ENCODE data around the gene TUBGCP3.
"Not testable (repeated sequence)": the region's sequence is repeated elsewhere in the genome, so short reads cannot be mapped to it uniquely, and the experiment has no call there.

Gene TUBGCP3

GRCh38 chr13:112496166-112496565 is 91.8 kb downstream of the TUBGCP3 start:
- H3K9me3 ChIP-seq (ENCODE audit: low read length) = no peaks in the 10 kb centered on the region
- no peaks in the 10 kb centered on the region for H3K27me3 ChIP-seq (ENCODE audit: insufficient read depth, low read length)
- H3K4me1 ChIP-seq (ENCODE audit: insufficient read depth, low read length, severe bottlenecking) = no peaks in the 10 kb centered on the region
- H3K9me2 ChIP-seq (ENCODE audit: low read depth, low read length) = no peaks in the 10 kb centered on the region
- peaks cover 68% of the 10 kb centered on the region for H3K36me3 ChIP-seq (ENCODE audit: insufficient read depth, low read length)
- no peak overlapping the region for H3K4me3 ChIP-seq (ENCODE audit: low read depth, low read length, poor library complexity, severe bottlenecking)
- H2AFZ ChIP-seq (ENCODE audit: low read length) = no peak overlapping the region
- H4K20me1 ChIP-seq (ENCODE audit: insufficient read depth, low read length) = no peaks in the 10 kb centered on the region
- TF ChIP-seq CTCF (IDR thresholded peaks at IDR 0.05; ENCODE audit: low read length) = no peak
- TF ChIP-seq EZH2 (IDR thresholded peaks at IDR 0.05; ENCODE audit: borderline replicate concordance, low read length) = no peak
- H3K27ac ChIP-seq (ENCODE audit: low read depth, low read length, poor library complexity, severe bottlenecking) = no peak overlapping the region
- no peak overlapping the region for H3K9ac ChIP-seq (ENCODE audit: low read length)
- H3F3A ChIP-seq (ENCODE audit: insufficient read depth, low read length) = no peaks in the 10 kb centered on the region
- H3K79me2 ChIP-seq (ENCODE audit: insufficient read depth, low read length) = no peaks in the 10 kb centered on the region
- H3K4me2 ChIP-seq (ENCODE audit: low read length) = no peak overlapping the region

GRCh38 chr13:112495465-112495864 is 92.5 kb downstream of the TUBGCP3 start:
- TF ChIP-seq CTCF (IDR thresholded peaks at IDR 0.05; ENCODE audit: low read length) = no peak
- TF ChIP-seq EZH2 (IDR thresholded peaks at IDR 0.05; ENCODE audit: borderline replicate concordance, low read length) = no peak
- H3K9ac ChIP-seq (ENCODE audit: low read length) = no peak overlapping the region
- H3K27me3 ChIP-seq (ENCODE audit: insufficient read depth, low read length) = no peaks in the 10 kb centered on the region
- no peak overlapping the region for H2AFZ ChIP-seq (ENCODE audit: low read length)
- no peaks in the 10 kb centered on the region for H3F3A ChIP-seq (ENCODE audit: insufficient read depth, low read length)
- H3K9me3 ChIP-seq (ENCODE audit: low read length) = no peaks in the 10 kb centered on the region
- no peak overlapping the region for H3K4me2 ChIP-seq (ENCODE audit: low read length)
- no peaks in the 10 kb centered on the region for H3K79me2 ChIP-seq (ENCODE audit: insufficient read depth, low read length)
- no peaks in the 10 kb centered on the region for H4K20me1 ChIP-seq (ENCODE audit: insufficient read depth, low read length)
- H3K4me1 ChIP-seq (ENCODE audit: insufficient read depth, low read length, severe bottlenecking) = no peaks in the 10 kb centered on the region
- no peak overlapping the region for H3K4me3 ChIP-seq (ENCODE audit: low read depth, low read length, poor library complexity, severe bottlenecking)
- H3K36me3 ChIP-seq (ENCODE audit: insufficient read depth, low read length) = peaks cover 61% of the 10 kb centered on the region
- no peak overlapping the region for H3K27ac ChIP-seq (ENCODE audit: low read depth, low read length, poor library complexity, severe bottlenecking)
- no peaks in the 10 kb centered on the region for H3K9me2 ChIP-seq (ENCODE audit: low read depth, low read length)

DNA sequence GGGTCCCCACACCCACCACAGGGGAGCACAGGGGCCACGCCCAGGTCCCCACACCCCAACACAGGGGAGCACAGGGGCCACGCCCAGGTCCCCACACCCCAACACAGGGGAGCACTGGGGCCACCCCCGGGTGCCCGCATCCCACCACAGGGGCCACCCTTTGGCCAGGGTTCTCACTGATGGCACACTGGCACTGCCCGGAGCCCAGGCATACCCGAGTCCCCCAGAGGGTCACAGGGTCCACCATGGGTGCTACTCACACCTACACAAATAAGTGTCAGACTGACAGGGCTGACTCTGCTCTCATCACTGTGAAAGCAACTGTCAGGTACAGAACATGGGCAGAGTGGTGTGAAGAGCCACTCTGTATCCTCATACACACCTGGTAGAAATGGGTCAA is 98.8 kb downstream of the TUBGCP3 start:
- no peaks in the 10 kb centered on the region for H3K9me2 ChIP-seq (ENCODE audit: low read depth, low read length)
- no peak overlapping the region for H3K27ac ChIP-seq (ENCODE audit: low read depth, low read length, poor library complexity, severe bottlenecking)
- no peaks in the 10 kb centered on the region for H3K9me3 ChIP-seq (ENCODE audit: low read length)
- no peaks in the 10 kb centered on the region for H3K79me2 ChIP-seq (ENCODE audit: insufficient read depth, low read length)
- H3K4me1 ChIP-seq (ENCODE audit: insufficient read depth, low read length, severe bottlenecking) = no peaks in the 10 kb centered on the region
- H3K4me2 ChIP-seq (ENCODE audit: low read length) = no peak overlapping the region
- H3K4me3 ChIP-seq (ENCODE audit: low read depth, low read length, poor library complexity, severe bottlenecking) = no peak overlapping the region
- H3K36me3 ChIP-seq (ENCODE audit: insufficient read depth, low read length) = peaks cover 33% of the 10 kb centered on the region
- no peak for TF ChIP-seq EZH2 (IDR thresholded peaks at IDR 0.05; ENCODE audit: borderline replicate concordance, low read length)
- no peak for TF ChIP-seq CTCF (IDR thresholded peaks at IDR 0.05; ENCODE audit: low read length)
- no peaks in the 10 kb centered on the region for H3F3A ChIP-seq (ENCODE audit: insufficient read depth, low read length)
- H2AFZ ChIP-seq (ENCODE audit: low read length) = no peak overlapping the region
- H3K27me3 ChIP-seq (ENCODE audit: insufficient read depth, low read length) = no peaks in the 10 kb centered on the region
- H3K9ac ChIP-seq (ENCODE audit: low read length) = no peak overlapping the region
- H4K20me1 ChIP-seq (ENCODE audit: insufficient read depth, low read length) = no peaks in the 10 kb centered on the region

- H3K4me2 ChIP-seq (ENCODE audit: low read length); H4K20me1 ChIP-seq (ENCODE audit: insufficient read depth, low read length): not testable (repeated sequence)
Observed at GRCh38 chr13:112488343-112489050, 99.5 kb downstream of the TUBGCP3 start.

More at GRCh38 chr13:112488343-112489050, 99.5 kb downstream of the TUBGCP3 start:
- H3K4me1 ChIP-seq (ENCODE audit: insufficient read depth, low read length, severe bottlenecking); H3F3A ChIP-seq (ENCODE audit: insufficient read depth, low read length); H3K9me3 ChIP-seq (ENCODE audit: low read length); H3K9ac ChIP-seq (ENCODE audit: low read length); H3K27me3 ChIP-seq (ENCODE audit: insufficient read depth, low read length); H3K79me2 ChIP-seq (ENCODE audit: insufficient read depth, low read length); H2AFZ ChIP-seq (ENCODE audit: low read length); H3K9me2 ChIP-seq (ENCODE audit: low read depth, low read length); H3K4me3 ChIP-seq (ENCODE audit: low read depth, low read length, poor library complexity, severe bottlenecking); H3K27ac ChIP-seq (ENCODE audit: low read depth, low read length, poor library complexity, severe bottlenecking): not testable (repeated sequence)
- peaks cover 35% of the 10 kb centered on the region for H3K36me3 ChIP-seq (ENCODE audit: insufficient read depth, low read length)

Measured in OCI-LY1 (cell line).